Effector memory CD8-positive, alpha-beta T cell (primary cell): ENCODE data around the gene ENOX2.
"Not testable (repeated sequence)": the region's sequence is repeated elsewhere in the genome, so short reads cannot be mapped to it uniquely, and the experiment has no call there.

ENCODE experiments used
- ATAC-seq: fragments of 150-1000 bp; cut with Tn5 transposase; replicated peaks from 2 replicates; pipeline ENCODE4 v1.10.0; 2021; ENCODE audit warnings: mild to moderate bottlenecking, moderate library complexity
- DNase-seq, 3 experiments: peaks; one replicate each; pipeline ENCODE4 v3.0.0; 2021
- H3K27ac Mint-ChIP-seq, 2 donors: one replicate each; pipeline ENCODE4 v1.8.0; 2022; ENCODE audit warnings: mild to moderate bottlenecking in 2 of 2, mixed read lengths in 2 of 2, moderate library complexity in 2 of 2
- H3K27me3 Mint-ChIP-seq, 2 donors: one replicate each; pipeline ENCODE4 v1.8.0; 2022; ENCODE audit warnings: mixed read lengths in 2 of 2
- H3K36me3 Mint-ChIP-seq: one replicate; pipeline ENCODE4 v1.8.0; 2022; ENCODE audit warnings: mild to moderate bottlenecking, moderate library complexity, mixed read lengths; ENCODE audit not compliant: insufficient read depth
- H3K4me1 Mint-ChIP-seq, 2 donors: one replicate each; pipeline ENCODE4 v1.8.0; 2022; ENCODE audit warnings: low read depth in 2 of 2, mixed read lengths in 2 of 2
- H3K4me3 Mint-ChIP-seq, 2 donors: one replicate each; pipeline ENCODE4 v1.8.0; 2022; ENCODE audit warnings: mild to moderate bottlenecking in 2 of 2, mixed read lengths in 2 of 2, moderate library complexity in 2 of 2
- H3K9me3 Mint-ChIP-seq, 2 donors: one replicate each; pipeline ENCODE4 v1.8.0; 2022; ENCODE audit warnings: mixed read lengths in 2 of 2

The ENOX2 gene

DNA sequence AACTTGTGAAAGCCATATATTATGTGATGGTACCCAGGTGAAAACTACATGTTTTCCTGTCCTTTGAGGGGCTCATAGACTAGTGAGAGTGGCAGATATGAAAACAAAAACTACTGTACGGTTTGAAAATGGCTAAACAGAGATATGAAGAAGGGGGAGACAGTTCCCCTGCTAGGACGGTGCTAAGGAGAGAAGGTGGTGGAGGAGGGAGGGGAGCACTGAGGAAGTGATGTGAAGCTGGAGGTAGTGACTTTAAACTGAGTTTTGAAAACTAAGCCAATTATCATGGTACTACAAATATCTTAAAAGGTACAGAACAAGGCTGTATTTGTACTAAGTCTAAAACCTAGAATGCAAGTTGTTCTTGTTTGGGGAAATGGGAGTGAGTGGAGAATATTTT, 188.3 kb downstream of the ENOX2 start:
- Mint-ChIP-seq H3K4me3 (no peak overlapping the region), H3K27ac (no peak overlapping the region), H3K36me3 (no peaks in the 10 kb centered on the region), H3K27me3 (no peaks in the 10 kb centered on the region), H3K4me1 (peaks cover 0 to 2% of the 10 kb centered on the region in 2 donors), H3K9me3 (no peaks in the 10 kb centered on the region)
- ATAC-seq (no peak), DNase-seq (no peak)

DNA sequence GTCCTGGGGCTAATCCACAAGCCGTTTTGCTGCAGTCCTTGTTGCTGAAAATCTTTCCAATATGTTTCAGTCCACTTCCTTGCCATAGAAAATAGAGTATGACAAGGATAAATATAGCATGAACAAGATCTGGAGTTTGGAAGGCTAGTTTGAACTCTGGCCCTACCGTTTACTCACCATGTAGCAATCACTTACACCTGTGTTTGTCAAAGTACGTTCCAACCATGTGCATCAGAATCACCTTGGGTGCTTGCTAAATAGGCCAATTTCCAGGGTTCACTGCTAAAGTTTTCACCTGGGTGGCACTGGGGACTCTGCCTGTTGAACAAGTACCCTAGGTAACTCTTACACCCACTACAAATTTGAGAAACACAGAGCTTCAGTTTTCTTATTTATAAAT, 188.9 kb downstream of the ENOX2 start:
- ATAC-seq, result no peak
- H3K36me3 Mint-ChIP-seq, result no peaks in the 10 kb centered on the region
- H3K27ac Mint-ChIP-seq, result no peak overlapping the region
- H3K4me1 Mint-ChIP-seq, result no peaks in the 10 kb centered on the region
- H3K4me3 Mint-ChIP-seq, result no peak overlapping the region
- no peaks in the 10 kb centered on the region for H3K27me3 Mint-ChIP-seq
- no peaks in the 10 kb centered on the region for H3K9me3 Mint-ChIP-seq
- DNase-seq, result no peak

GRCh38 chrX:130709178-130709577, 193.8 kb downstream of the ENOX2 start:
- not testable (repeated sequence) for ATAC-seq, H3K4me3 Mint-ChIP-seq, H3K4me1 Mint-ChIP-seq, H3K27me3 Mint-ChIP-seq, H3K36me3 Mint-ChIP-seq, H3K9me3 Mint-ChIP-seq, H3K27ac Mint-ChIP-seq, DNase-seq

- Mint-ChIP-seq H3K4me1 (no peaks in the 10 kb centered on the region), H3K27ac (no peak overlapping the region), H3K27me3 (no peaks in the 10 kb centered on the region), H3K4me3 (no peak overlapping the region), H3K9me3 (no peaks in the 10 kb centered on the region), H3K36me3 (no peaks in the 10 kb centered on the region)
- DNase-seq, result no peak
- no peak for ATAC-seq
Observed at GRCh38 chrX:130705591-130705990, 197.4 kb downstream of the ENOX2 start.

GRCh38 chrX:130704053-130705038, 198.7 kb downstream of the ENOX2 start:
- ATAC-seq, result no peak
- no peak for DNase-seq
- H3K27ac Mint-ChIP-seq, result no peak overlapping the region
- no peaks in the 10 kb centered on the region for H3K27me3 Mint-ChIP-seq
- no peaks in the 10 kb centered on the region for H3K9me3 Mint-ChIP-seq
- no peak overlapping the region for H3K4me3 Mint-ChIP-seq
- no peaks in the 10 kb centered on the region for H3K4me1 Mint-ChIP-seq
- H3K36me3 Mint-ChIP-seq, result no peaks in the 10 kb centered on the region

DNA sequence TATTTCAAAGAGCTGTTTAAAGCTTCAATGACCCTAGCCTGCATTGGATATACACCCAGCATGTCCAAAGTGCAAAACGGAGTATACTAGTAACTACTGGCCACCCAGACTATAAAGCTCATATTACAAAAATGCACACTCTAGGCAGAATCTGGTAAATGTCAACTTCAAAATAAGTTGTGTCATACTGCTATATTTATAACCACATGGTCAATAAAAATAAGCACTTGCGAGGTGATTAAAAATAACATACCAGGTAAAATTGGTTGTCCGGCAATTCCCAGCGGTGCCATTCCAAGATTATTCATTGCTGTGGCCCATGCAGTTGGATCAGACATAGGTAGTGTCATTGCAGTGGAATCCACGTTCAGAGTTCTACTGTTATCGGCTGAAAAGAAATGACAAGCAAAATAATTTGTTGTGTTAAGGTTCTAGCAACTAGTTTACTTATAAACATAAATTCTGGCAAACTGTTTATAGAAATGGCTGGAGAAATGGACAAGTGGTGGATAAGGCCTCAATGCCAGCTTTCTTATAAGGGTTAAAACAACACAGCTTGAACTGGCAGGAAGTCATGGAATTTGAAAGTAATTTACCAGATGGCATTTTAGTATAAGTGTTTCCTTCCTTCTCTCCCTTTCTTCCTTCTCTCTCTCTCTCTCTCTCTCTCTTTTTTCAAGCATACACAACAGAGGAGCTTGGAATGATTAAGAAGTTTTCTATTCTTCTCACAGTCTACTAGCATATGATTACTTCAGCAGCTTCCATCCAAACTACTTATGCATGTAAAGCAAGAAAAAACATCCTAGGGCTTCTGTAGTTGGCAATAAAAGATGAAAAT, 199.9 kb downstream of the ENOX2 start:
- ATAC-seq, result no peak
- H3K27ac Mint-ChIP-seq, result no peak overlapping the region
- no peak for DNase-seq
- H3K36me3 Mint-ChIP-seq, result no peaks in the 10 kb centered on the region
- H3K9me3 Mint-ChIP-seq, result no peaks in the 10 kb centered on the region
- H3K27me3 Mint-ChIP-seq, result no peaks in the 10 kb centered on the region
- H3K4me1 Mint-ChIP-seq, result no peaks in the 10 kb centered on the region
- no peak overlapping the region for H3K4me3 Mint-ChIP-seq

- H3K27me3 Mint-ChIP-seq, result no peaks in the 10 kb centered on the region
- H3K9me3 Mint-ChIP-seq, result no peaks in the 10 kb centered on the region
- no peak overlapping the region for H3K27ac Mint-ChIP-seq
- H3K36me3 Mint-ChIP-seq, result no peaks in the 10 kb centered on the region
- no peak for ATAC-seq
- no peaks in the 10 kb centered on the region for H3K4me1 Mint-ChIP-seq
- DNase-seq, result no peak
- H3K4me3 Mint-ChIP-seq, result no peak overlapping the region
Observed at GRCh38 chrX:130700629-130701028, 202.4 kb downstream of the ENOX2 start.

GRCh38 chrX:130699618-130700017, 203.4 kb downstream of the ENOX2 start:
- H3K9me3 Mint-ChIP-seq, result no peaks in the 10 kb centered on the region
- no peaks in the 10 kb centered on the region for H3K4me1 Mint-ChIP-seq
- no peaks in the 10 kb centered on the region for H3K36me3 Mint-ChIP-seq
- ATAC-seq, result no peak
- DNase-seq, result no peak
- no peak overlapping the region for H3K27ac Mint-ChIP-seq
- no peaks in the 10 kb centered on the region for H3K27me3 Mint-ChIP-seq
- no peak overlapping the region for H3K4me3 Mint-ChIP-seq

DNA sequence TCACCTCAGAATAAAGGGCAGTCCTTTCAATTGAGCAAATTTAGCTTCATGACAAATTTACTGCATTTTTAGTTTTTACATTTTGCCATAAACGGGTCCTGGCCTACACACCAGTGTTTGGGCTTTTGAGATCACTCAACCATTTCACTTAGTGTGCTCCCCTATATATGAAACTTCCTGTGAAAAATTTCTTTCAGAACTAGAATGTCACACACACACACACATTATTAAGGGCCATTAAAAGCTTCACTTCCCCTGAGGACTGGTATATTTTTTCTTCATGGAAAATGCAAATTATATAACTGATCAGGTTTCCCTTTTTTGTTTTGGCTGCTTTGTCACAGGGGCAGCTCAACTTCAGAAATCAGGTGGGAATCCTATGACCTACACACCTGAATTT, 206.5 kb downstream of the ENOX2 start:
- Mint-ChIP-seq H3K4me3 (no peak overlapping the region), H3K36me3 (no peaks in the 10 kb centered on the region), H3K4me1 (no peaks in the 10 kb centered on the region), H3K27ac (no peak overlapping the region), H3K27me3 (no peaks in the 10 kb centered on the region), H3K9me3 (no peaks in the 10 kb centered on the region)
- no peak for DNase-seq
- ATAC-seq, result no peak

- H3K36me3 Mint-ChIP-seq, result no peaks in the 10 kb centered on the region
- no peak overlapping the region for H3K27ac Mint-ChIP-seq
- DNase-seq (no peak), ATAC-seq (no peak)
- no peaks in the 10 kb centered on the region for H3K27me3 Mint-ChIP-seq
- no peaks in the 10 kb centered on the region for H3K9me3 Mint-ChIP-seq
- no peaks in the 10 kb centered on the region for H3K4me1 Mint-ChIP-seq
- no peak overlapping the region for H3K4me3 Mint-ChIP-seq
Observed at GRCh38 chrX:130695931-130696330, 207.1 kb downstream of the ENOX2 start.

- no peak for ATAC-seq
- no peak overlapping the region for H3K27ac Mint-ChIP-seq
- no peak overlapping the region for H3K4me3 Mint-ChIP-seq
- no peaks in the 10 kb centered on the region for H3K9me3 Mint-ChIP-seq
- H3K4me1 Mint-ChIP-seq, result no peaks in the 10 kb centered on the region
- no peaks in the 10 kb centered on the region for H3K36me3 Mint-ChIP-seq
- no peak for DNase-seq
- H3K27me3 Mint-ChIP-seq, result no peaks in the 10 kb centered on the region
Observed at GRCh38 chrX:130694983-130695382, 208.0 kb downstream of the ENOX2 start.

DNA sequence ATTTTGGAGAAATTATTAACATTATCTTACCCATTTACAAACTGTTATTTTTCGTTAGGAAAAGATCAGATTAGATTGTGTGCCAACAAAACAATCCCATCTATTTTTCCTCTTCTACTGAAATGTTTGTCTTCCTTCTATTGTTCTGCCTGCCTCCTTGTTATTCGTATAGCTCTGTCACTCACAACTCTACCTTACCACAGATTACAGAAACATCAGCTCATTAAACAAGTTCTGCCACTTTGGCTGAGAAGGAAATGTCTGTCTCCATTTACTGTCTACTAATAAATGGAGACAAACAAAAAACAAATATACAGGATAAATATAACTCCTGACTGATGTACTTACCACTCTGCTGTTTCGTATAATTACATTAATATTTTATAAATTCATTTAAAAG, 211.4 kb downstream of the ENOX2 start:
- Mint-ChIP-seq H3K27ac (no peak overlapping the region), H3K4me1 (no peaks in the 10 kb centered on the region)

GRCh38 chrX:130688360-130688759, 214.6 kb downstream of the ENOX2 start:
- Mint-ChIP-seq H3K9me3 (no peaks in the 10 kb centered on the region), H3K4me3 (no peak overlapping the region), H3K27me3 (no peaks in the 10 kb centered on the region), H3K4me1 (no peaks in the 10 kb centered on the region), H3K36me3 (no peaks in the 10 kb centered on the region), H3K27ac (no peak overlapping the region)
- no peak for DNase-seq
- ATAC-seq, result no peak

More for the DNA sequence above, 211.4 kb downstream of the ENOX2 start:
- no peak for ATAC-seq
- H3K9me3 Mint-ChIP-seq, result no peaks in the 10 kb centered on the region
- no peak overlapping the region for H3K4me3 Mint-ChIP-seq
- no peak for DNase-seq
- H3K27me3 Mint-ChIP-seq, result no peaks in the 10 kb centered on the region
- H3K36me3 Mint-ChIP-seq, result no peaks in the 10 kb centered on the region

DNA sequence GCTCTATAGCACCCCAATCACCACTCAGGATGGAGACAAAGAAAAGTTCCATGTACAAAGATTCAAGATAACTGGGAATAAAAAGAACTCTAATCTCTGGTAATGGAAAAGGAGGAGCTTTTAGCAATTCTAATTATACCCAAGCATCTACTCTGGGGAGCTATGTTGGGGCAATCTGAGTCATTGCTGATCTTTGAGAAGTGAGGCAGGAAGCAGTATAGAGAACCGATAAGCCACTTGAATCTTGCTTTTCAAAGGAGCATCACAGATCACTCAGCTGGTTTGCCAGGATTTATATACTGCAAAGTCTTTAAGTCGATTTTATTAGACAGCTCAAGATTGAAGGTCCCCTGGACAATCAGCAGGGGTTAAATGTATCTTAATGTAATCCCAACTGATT, 220.0 kb downstream of the ENOX2 start:
- DNase-seq (no peak), ATAC-seq (no peak)
- Mint-ChIP-seq H3K27ac (no peak overlapping the region), H3K4me3 (no peak overlapping the region), H3K27me3 (no peaks in the 10 kb centered on the region), H3K4me1 (no peaks in the 10 kb centered on the region), H3K9me3 (no peaks in the 10 kb centered on the region), H3K36me3 (no peaks in the 10 kb centered on the region)
